VCaP (cell line): ENCODE results near the gene BCAS3.
A peak's percentile ranks its signal among the peaks of the same experiment; 100 is the strongest.

Experiments
- H3K27ac ChIP-seq: fragments of 450-650 bp; 2 replicates; pipeline ENCODE4 v1.5.1; 2017
- CTCF ChIP-seq: fragments of 450-650 bp; conservative IDR thresholded peaks from 2 replicates; pipeline ENCODE4 v1.5.1; 2017; ENCODE audit warnings: mild to moderate bottlenecking, moderate library complexity

BCAS3 gene

DNA sequence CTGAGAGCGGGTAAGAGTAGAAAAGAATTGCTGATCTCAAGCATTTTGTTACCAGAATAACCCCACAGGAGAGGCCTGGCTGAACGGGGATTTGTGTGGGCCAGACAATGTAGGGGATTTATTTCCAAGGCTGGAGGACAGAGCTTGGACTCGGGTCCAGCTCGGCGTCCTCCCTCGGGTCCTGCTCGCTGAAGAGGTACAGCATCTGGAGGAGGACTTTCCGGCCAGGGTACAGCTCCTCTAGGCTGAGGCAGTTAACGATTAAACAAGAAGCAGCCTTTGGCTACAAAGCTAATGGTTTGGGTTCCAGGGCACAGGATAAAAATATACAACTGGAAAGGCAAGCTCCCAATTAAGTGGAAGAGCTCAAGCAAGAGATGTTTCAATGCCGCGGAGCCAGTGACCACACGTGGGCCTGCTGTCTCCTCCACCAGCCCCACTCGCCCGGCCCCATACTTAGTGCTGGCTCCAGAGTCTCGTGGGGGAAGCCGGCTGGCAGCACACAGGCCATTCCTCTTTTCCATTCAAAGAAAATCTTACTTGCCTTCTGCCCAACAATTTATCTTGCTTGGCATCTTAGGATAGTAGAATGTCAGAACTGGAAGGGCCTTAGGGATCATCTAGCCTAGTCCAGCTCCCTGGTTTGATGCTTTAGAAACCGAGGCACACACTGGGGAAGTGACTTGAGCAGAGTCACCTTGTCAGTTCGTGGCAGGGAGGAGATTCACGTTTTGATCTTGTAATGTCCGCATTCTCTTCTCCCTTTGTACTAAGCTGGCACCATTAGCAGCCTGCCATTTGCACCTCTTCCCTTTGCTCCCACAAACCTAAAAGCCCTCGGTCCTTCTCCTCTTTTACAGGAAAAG, 636.0 kb downstream of the BCAS3 start:
- H3K27ac ChIP-seq, result peak overlapping the region; percentile 25
- TF ChIP-seq CTCF, result no peak

- TF ChIP-seq CTCF, result peak; percentile 29; the same call in 1 of the 2 replicates
- peak overlapping the region; percentile 25 for H3K27ac ChIP-seq
These were observed 636.9 kb downstream of the BCAS3 start for GRCh38 chr17:61314368-61315078.

DNA sequence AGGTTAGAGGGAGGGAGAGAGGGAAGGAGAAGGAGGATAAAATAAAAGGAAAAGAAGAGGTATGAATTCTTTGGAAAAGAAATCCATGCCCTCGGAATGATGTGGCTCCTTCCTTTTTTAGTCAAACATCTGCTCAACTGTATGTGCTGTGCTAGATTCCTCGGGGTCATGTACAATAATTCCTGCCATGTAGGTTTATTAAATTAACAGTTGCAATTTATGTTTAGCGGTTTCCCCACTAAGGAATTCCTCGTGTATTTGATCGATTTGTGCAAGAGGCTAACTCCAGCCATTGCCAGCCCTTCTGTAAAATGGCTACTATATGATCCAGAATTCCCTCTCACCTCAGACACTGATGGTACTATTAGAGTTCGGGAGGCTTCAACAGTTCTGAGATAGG, 639.0 kb downstream of the BCAS3 start:
- TF ChIP-seq CTCF, result no peak
- H3K27ac ChIP-seq, result no peak overlapping the region

- no peak for TF ChIP-seq CTCF
- no peak overlapping the region for H3K27ac ChIP-seq
These were observed 640.1 kb downstream of the BCAS3 start for GRCh38 chr17:61317779-61318178.

DNA sequence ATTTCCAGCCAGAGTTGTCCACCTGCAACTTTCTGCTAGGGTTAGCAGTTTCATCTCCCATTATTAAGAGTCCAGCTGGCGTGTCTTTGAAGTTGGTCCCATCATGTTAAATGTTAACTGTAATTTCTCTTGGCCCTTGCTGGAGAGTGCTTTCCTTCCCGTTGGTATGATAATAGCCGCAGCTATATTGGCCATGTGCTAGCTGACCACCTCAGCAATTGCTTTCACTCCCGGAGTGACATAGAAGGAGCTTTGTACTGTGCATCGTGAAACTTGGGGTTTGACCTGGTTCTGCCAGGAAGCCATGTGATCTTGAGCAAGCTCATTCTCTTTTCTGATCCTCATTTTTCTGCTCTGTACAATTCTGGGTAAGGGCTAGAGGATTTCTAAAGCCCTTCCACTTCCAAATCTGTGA, 641.0 kb downstream of the BCAS3 start:
- no peak overlapping the region for H3K27ac ChIP-seq
- TF ChIP-seq CTCF, result no peak

GRCh38 chr17:61321344-61321743, 643.7 kb downstream of the BCAS3 start:
- no peak for TF ChIP-seq CTCF
- no peak overlapping the region for H3K27ac ChIP-seq

DNA sequence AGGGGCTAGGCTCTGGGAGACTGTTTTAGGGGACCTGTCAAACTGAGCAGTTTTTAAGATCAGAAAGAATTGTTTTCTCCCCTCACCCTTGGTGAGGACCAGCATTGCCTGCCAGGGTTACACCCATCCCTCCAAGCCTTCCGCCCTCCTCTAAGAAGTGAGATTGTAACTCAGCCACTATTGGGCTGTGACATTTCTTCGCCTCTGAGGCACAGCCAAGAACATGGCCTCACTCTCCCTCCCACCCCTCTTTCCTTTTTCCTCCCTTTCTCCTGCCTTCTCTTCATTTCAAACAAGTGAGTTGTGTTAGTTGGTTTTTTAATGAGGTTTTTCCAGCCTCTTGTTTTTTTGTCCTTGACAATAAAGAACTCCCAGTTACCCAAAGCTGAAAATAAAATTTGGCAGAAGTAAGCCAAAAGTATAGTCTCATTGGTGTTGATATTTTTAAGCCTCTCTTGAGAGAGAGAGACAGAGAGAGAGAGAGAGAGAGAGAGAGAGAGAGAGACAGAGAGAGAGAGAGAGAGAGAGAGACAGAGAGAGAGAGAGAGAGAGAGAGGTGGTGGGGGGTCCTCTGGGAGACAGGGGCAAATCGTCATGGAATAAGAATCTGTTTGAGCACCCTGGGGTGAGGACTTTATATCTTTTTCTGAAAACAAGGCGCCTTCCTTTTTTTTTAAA, 644.8 kb downstream of the BCAS3 start:
- no peak overlapping the region for H3K27ac ChIP-seq
- TF ChIP-seq CTCF, result no peak
